DND-41 (cell line): Measurements from ENCODE around the gene ARHGAP26.

Source experiments
- ATAC-seq: fragments of 200-7000 bp; cut with Tn5 transposase; 3 replicates; pipeline ENCODE4 v1.9.1; 2021; ENCODE audit warnings: low read depth; ENCODE audit not compliant: insufficient read depth
- DNase-seq: peaks from one replicate; pipeline ENCODE4 v3.0.0-alpha.2; 2020
- H2AFZ ChIP-seq: 2 replicates; pipeline ENCODE4 v1.6.0; 2012; ENCODE audit warnings: low read depth, low read length
- H3K27ac ChIP-seq: 2 replicates; pipeline ENCODE4 v1.5.1; 2012; ENCODE audit warnings: low read length, inconsistent platforms
- H3K27me3 ChIP-seq: fragments of 200-600 bp; sonication (generic); 2 replicates; pipeline ENCODE4 v1.6.0; 2012; ENCODE audit warnings: low read length, mild to moderate bottlenecking, inconsistent platforms; ENCODE audit not compliant: insufficient read depth, poor library complexity
- H3K36me3 ChIP-seq: 2 replicates; pipeline ENCODE4 v1.5.1; 2012; ENCODE audit warnings: low read length, inconsistent platforms; ENCODE audit not compliant: insufficient read depth
- H3K4me1 ChIP-seq: 2 replicates; pipeline ENCODE4 v1.5.1; 2012; ENCODE audit warnings: mild to moderate bottlenecking, low read length; ENCODE audit not compliant: insufficient read depth
- H3K4me2 ChIP-seq: 2 replicates; pipeline ENCODE4 v1.6.0; 2012; ENCODE audit warnings: mild to moderate bottlenecking, moderate library complexity, low read length, inconsistent platforms; ENCODE audit not compliant: insufficient read depth
- H3K4me3 ChIP-seq, 2 experiments: fragments of 200-600 bp in 1 of 2; shearing (Covaris generic) in 1 of 2; 2 replicates each; pipeline ENCODE4 v1.5.1; 2012 to 2016; ENCODE audit warnings: inconsistent platforms in 2 of 2, low read length in 2 of 2, mild to moderate bottlenecking in 2 of 2, low read depth in 1 of 2, moderate library complexity in 1 of 2
- H3K79me2 ChIP-seq: 2 replicates; pipeline ENCODE4 v1.6.0; 2012; ENCODE audit warnings: low read length, inconsistent platforms; ENCODE audit not compliant: insufficient read depth
- H3K9ac ChIP-seq: 2 replicates; pipeline ENCODE4 v1.6.0; 2012; ENCODE audit warnings: low read depth, mild to moderate bottlenecking, inconsistent platforms, low read length, moderate library complexity
- H3K9me3 ChIP-seq: 2 replicates; pipeline ENCODE4 v1.5.1; 2012; ENCODE audit warnings: low read length, moderate library complexity, mild to moderate bottlenecking, inconsistent platforms; ENCODE audit not compliant: insufficient read depth, severe bottlenecking
- H4K20me1 ChIP-seq: 2 replicates; pipeline ENCODE4 v1.6.0; 2012; ENCODE audit warnings: low read length; ENCODE audit not compliant: insufficient read depth
- CTCF ChIP-seq: IDR thresholded peaks from 2 replicates; pipeline ENCODE4 v1.5.1; 2012; ENCODE audit warnings: borderline replicate concordance, low read length, moderate library complexity, mild to moderate bottlenecking; ENCODE audit not compliant: poor library complexity, severe bottlenecking; ENCODE audit errors: extremely low read depth
- EZH2 ChIP-seq: IDR thresholded peaks from 3 replicates; pipeline ENCODE4 v1.6.1; 2012; ENCODE audit warnings: borderline replicate concordance, low read depth, mild to moderate bottlenecking, moderate library complexity, low read length, inconsistent platforms; ENCODE audit not compliant: severe bottlenecking

The ARHGAP26 gene

GRCh38 chr5:142979636-142980035, 209.5 kb downstream of the ARHGAP26 start:
- H3K27ac ChIP-seq = no peak overlapping the region
- DNase-seq (no peak), ATAC-seq (no peak)
- no peaks in the 10 kb centered on the region for H4K20me1 ChIP-seq
- H3K9ac ChIP-seq = no peak overlapping the region
- peaks cover 66% of the 10 kb centered on the region for H3K4me1 ChIP-seq
- no peak overlapping the region for H3K4me3 ChIP-seq
- H3K27me3 ChIP-seq = no peaks in the 10 kb centered on the region
- H3K79me2 ChIP-seq = no peaks in the 10 kb centered on the region
- H3K4me2 ChIP-seq = no peak overlapping the region
- H2AFZ ChIP-seq = no peak overlapping the region
- H3K9me3 ChIP-seq = no peaks in the 10 kb centered on the region
- TF ChIP-seq CTCF (no peak), EZH2 (no peak)
- H3K36me3 ChIP-seq = no peaks in the 10 kb centered on the region

- Histone ChIP-seq H3K9ac (no peak overlapping the region), H3K27me3 (no peaks in the 10 kb centered on the region), H3K79me2 (no peaks in the 10 kb centered on the region), H3K36me3 (no peaks in the 10 kb centered on the region), H3K4me1 (peaks cover 62% of the 10 kb centered on the region), H3K27ac (peak overlapping the region; percentile 69), H2AFZ (no peak overlapping the region), H4K20me1 (no peaks in the 10 kb centered on the region), H3K4me3 (no peak overlapping the region), H3K4me2 (no peak overlapping the region), H3K9me3 (no peaks in the 10 kb centered on the region)
- DNase-seq (no peak), ATAC-seq (no peak)
- TF ChIP-seq CTCF = no peak
- TF ChIP-seq EZH2 = no peak
Observed at GRCh38 chr5:142981475-142981874, 211.3 kb downstream of the ARHGAP26 start.

- H3K4me2 ChIP-seq = no peak overlapping the region
- H3K27ac ChIP-seq = peak overlapping the region; percentile 69
- peaks cover 55% of the 10 kb centered on the region for H3K4me1 ChIP-seq
- no peak overlapping the region for H3K9ac ChIP-seq
- no peak overlapping the region for H3K4me3 ChIP-seq
- H2AFZ ChIP-seq = no peak overlapping the region
- H3K79me2 ChIP-seq = no peaks in the 10 kb centered on the region
- H4K20me1 ChIP-seq = no peaks in the 10 kb centered on the region
- H3K9me3 ChIP-seq = no peaks in the 10 kb centered on the region
- ATAC-seq = no peak
- H3K27me3 ChIP-seq = no peaks in the 10 kb centered on the region
- TF ChIP-seq CTCF = no peak
- TF ChIP-seq EZH2 = no peak
- no peaks in the 10 kb centered on the region for H3K36me3 ChIP-seq
- no peak for DNase-seq
Observed at GRCh38 chr5:142981886-142982820, 212.0 kb downstream of the ARHGAP26 start.
